ENCODE measurements around the gene CDK1. TPM values are rescaled to one million over a fixed set of nuclear protein-coding genes. Genes with fewer than 3 reads are reported as not detected.
A peak's percentile ranks its signal among the peaks of the same experiment; 100 is the strongest.
"Not testable (repeated sequence)": the region's sequence is repeated elsewhere in the genome, so short reads cannot be mapped to it uniquely, and the experiment has no call there.

Gene CDK1
- total RNA-seq, 1 experiment from 2014 or later = 230 TPM

DNA sequence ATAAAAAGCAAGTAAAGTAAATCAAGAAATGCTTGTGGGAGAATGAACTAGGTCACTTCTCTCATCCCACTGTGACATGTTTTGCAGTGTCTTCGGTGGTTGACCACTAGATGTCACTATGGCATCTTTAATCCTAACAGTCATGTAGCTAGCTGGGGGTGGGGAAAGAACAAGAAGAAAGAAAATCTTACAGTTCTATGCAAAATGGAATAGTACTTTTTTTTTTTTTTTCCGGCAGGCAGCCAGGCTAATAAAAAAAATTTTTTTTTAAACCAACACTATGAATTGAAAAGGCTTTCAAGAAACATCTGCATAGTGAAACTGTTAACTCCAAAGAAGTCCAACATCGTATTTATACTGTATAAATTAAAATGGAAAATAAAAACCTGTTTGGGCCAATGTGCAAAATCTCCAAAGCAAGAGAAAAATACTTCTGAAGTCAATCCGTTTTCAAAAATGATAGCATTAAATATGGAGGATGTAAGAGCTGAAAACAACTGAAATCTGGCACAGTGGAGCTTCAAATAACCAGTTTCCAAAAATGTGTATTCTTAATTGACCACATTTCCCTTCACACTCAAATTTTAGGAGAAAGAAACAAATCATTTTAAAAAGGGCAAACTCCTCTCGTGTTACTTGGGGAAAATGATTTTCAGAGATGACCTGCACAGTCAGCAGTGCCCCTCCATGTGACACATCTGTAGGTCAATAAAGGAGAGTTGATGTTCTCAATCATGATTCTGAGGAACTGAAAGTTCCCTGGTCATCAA lies 38.5 kb downstream of the CDK1 start:
- peak; percentile 88 for DNase-seq (ENCODE audit: low spot score)

GRCh38 chr10:60817398-60817805 lies 39.1 kb downstream of the CDK1 start:
- peak; percentile 56 for DNase-seq (ENCODE audit: low spot score)

GRCh38 chr10:60818134-60818770 lies 40.0 kb downstream of the CDK1 start:
- DNase-seq (ENCODE audit: low spot score) = peak; percentile 92

DNA sequence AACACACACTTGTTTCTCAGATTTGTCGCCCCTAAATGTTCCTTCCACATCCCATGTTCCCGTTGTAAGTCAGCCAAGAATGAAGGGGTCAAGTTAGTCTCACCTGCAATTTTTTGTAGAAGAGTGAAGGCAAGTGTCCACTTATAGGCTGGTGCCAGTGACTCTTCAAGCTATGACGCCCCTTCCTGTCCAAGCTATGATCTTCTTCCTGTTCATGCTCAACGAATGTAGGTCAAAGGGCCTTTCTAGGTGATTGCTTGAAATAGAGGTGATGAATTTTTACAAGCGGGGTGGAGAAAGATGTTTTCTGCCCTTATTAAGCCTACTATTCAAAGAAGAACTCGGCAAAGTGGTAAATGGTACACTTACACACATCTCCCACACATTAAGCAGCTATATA lies 41.0 kb downstream of the CDK1 start:
- DNase-seq (ENCODE audit: low spot score) = no peak

DNA sequence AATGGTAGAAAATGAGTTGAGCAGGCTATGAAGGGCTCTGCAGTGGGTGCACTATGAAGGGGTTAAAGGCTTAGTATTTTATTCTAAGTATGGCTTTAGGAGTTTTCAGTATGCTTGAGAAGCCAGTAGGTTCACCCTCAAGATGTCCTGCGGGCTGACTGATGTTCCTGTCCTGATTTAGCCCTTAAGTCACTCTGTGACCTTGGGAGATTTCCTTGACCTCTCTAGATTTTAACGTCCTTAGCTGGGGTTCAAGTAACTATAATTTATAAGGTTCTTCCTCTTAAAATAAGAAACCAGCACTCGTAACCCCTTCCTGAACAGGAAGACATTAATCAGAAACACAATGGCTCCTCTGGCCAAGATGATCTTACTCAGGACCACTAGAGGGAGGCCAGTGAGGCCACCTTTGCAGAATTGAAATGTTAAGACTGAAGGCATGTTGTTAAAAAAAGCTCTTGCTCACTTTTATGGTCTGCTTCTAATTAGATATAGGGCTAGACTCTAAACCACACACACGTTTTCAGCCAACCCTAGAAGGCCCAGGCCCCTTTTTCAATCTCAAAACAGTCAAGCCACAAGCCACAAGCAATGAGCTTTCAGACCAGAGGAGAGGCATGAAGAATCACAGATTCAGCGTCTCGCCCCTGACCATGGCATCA lies 41.9 kb downstream of the CDK1 start:
- peak; percentile 72 for DNase-seq (ENCODE audit: low spot score)

GRCh38 chr10:60821656-60822055 lies 43.4 kb downstream of the CDK1 start:
- no peak for DNase-seq (ENCODE audit: low spot score)

DNA sequence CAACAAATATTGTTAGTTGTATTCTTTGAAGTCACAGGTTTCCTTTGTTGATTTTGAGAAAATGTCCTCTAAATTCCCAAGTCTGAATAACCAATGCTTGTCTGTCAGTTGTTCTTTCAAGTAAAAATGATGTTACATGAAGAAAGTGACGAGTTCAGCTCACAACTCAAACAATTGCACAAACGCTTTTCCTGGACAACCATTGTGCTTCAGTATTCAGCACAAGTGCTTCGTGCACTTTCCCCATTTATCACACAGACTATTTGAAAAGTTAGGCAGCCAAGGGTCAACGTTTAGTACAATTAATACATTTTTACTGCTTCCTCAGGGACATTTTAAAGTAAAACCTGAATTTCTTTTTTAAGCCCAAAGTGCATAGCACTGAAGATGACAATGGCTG lies 44.5 kb downstream of the CDK1 start:
- DNase-seq (ENCODE audit: low spot score) = no peak

GRCh38 chr10:60823324-60823723 lies 45.0 kb downstream of the CDK1 start:
- DNase-seq (ENCODE audit: low spot score) = no peak

DNA sequence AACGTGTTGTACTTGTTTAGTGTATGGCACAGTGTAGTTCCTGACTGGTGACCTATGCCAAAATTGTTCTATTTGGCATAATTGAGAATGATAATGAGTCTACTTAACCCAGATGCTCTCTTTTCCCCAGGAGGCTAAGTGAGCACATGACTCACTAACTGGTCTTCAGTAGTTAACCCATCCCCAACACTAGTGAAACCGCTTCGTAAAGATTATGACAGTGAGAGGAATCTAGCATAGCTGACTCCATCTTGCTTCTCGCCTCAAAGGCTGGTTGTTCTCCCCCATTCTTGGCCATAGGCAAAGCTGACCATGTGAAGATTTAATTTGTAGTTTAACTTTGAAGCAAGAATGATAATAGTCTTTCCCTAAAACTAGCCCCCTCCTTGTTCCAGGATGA lies 47.2 kb downstream of the CDK1 start:
- no peak for DNase-seq (ENCODE audit: low spot score)

DNA sequence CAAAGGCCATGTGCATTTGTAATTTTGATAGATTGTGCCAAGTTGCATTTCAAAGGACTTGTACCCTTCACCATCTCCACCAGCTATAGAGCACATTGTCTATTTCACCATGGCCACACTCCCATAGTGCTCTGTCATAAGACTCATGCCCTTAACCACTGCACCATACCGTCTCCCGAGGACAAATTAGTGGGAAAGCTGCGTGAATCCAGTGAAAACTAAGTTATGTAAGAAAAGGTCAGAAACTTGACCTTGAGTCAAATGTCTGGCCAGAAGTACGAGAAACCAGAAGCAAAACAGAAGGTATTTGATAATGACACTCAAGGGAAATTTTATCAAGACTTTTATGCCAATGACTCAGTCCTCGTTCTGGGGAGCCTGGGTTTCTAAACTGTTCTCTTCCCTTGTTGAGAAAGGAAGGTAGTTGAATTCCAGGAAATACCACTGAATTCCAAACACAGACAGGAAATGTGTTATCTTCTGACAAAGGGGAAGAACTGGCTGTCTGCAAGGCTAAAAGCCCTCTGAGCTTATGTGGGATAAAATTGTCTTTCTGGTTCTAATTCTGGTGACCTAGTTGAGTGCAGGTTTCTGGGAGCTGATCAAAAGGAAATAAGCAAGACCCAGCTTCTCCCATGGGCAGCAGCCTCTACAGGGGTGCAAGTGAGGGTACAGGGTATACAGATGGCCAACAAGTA lies 49.7 kb downstream of the CDK1 start:
- DNase-seq (ENCODE audit: low spot score) = peak; percentile 96

- DNase-seq (ENCODE audit: low spot score) = peak; percentile 71
These were observed 50.2 kb downstream of the CDK1 start for GRCh38 chr10:60828489-60828852.

- DNase-seq (ENCODE audit: low spot score) = not testable (repeated sequence)
These were observed 53.9 kb downstream of the CDK1 start for GRCh38 chr10:60832136-60832535.

DNA sequence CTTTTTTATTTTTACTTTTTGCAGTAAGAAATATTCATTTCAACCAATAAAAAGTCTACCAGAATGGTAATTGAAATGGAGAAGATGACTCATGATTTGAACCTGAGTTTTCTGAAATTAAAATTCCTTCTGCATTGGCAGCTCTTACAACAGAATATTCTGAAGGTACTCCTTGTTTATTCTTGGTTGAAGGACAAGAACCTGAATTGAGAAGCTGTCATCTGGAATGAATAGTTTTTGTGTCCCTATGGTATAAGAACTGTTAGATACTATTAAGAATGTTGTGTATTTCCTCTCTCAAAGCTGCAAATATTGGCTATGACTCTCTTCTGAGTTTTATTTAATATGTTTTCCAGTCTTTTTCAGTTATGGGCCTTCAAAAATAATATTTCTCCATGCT lies 56.1 kb downstream of the CDK1 start:
- no peak for DNase-seq (ENCODE audit: low spot score)

DNA sequence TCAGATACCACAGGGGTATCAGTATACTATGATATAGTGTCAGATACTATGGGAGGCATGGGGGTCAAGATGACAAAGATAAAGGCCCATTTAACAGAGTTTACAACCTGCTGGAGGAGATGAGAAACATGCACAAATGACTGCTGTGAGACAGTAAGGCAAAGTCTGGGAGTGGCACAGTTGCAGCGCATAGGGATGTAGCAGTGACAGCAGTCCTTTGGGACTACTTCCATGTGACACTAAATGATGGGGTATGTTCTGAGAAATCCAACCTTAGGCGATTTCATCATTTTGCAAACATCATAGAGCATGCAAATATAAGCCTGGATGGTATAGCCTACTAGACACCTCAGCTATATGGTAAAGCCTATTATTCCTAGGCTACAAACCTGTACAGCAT lies 56.8 kb downstream of the CDK1 start:
- no peak for DNase-seq (ENCODE audit: low spot score)

GRCh38 chr10:60841227-60841626 lies 62.9 kb downstream of the CDK1 start:
- not testable (repeated sequence) for DNase-seq (ENCODE audit: low spot score)

- no peak for DNase-seq (ENCODE audit: low spot score)
These were observed 64.4 kb downstream of the CDK1 start for GRCh38 chr10:60842694-60843093.

Other genes with a start within 250 kb of the CDK1 start
- gene RHOBTB1, start 165.7 kb downstream of the CDK1 start, total RNA-seq (2014; rRNA removed; shearing (Covaris generic)) = 44.4 and 57.2 TPM in 2 replicates